ENCODE measurements around the gene MARCHF7.

The MARCHF7 gene

GRCh38 chr2:159711562-159712142 lies 654 bp upstream of the MARCHF7 start:
- peak overlapping the region; percentile 90 for H3K4me3 ChIP-seq (ENCODE audit: low read length)
- H3K9me2 ChIP-seq (replicated peaks; ENCODE audit: control insufficient read depth, low read length), result no peaks in the 10 kb centered on the region
- H3K27ac ChIP-seq (ENCODE audit: low read depth, low read length), result peak overlapping the region; percentile 80
- 0 out of 2 replicates have a peak, but pooled peaks cover 6% of the 10 kb centered on the region for H3F3A ChIP-seq (ENCODE audit: control insufficient read depth, insufficient read depth)
- TF ChIP-seq CTCF (IDR thresholded peaks at IDR 0.05; ENCODE audit: low read depth, low read length, poor library complexity, severe bottlenecking) (no peak), EZH2phosphoT487 (IDR thresholded peaks at IDR 0.05; ENCODE audit: borderline replicate concordance, low read length) (no peak)
- peaks cover 25% of the 10 kb centered on the region for H4K20me1 ChIP-seq (ENCODE audit: control insufficient read depth, insufficient read depth, low read depth, low read length)
- H3K36me3 ChIP-seq (ENCODE audit: control insufficient read depth, low read length), result peaks cover 43% of the 10 kb centered on the region
- peaks cover 45% of the 10 kb centered on the region for H3K4me1 ChIP-seq (ENCODE audit: control insufficient read depth, low read length)
- H3K79me2 ChIP-seq (ENCODE audit: control insufficient read depth, low read length), result peaks cover 50% of the 10 kb centered on the region
- no peaks in the 10 kb centered on the region for H3K9me3 ChIP-seq (ENCODE audit: control insufficient read depth, insufficient read depth, low read length)
- H3K27me3 ChIP-seq (ENCODE audit: control insufficient read depth, low read length), result no peaks in the 10 kb centered on the region
- H3K4me2 ChIP-seq (ENCODE audit: low read length), result peak overlapping the region; percentile 97

GRCh38 chr2:159712929-159713420 lies 669 bp downstream of the MARCHF7 start:
- Histone ChIP-seq H3K4me1 (ENCODE audit: control insufficient read depth, low read length) (peaks cover 57% of the 10 kb centered on the region), H3F3A (ENCODE audit: control insufficient read depth, insufficient read depth) (0 out of 2 replicates have a peak, but pooled peaks cover 6% of the 10 kb centered on the region), H3K9me2 (replicated peaks; ENCODE audit: control insufficient read depth, low read length) (no peaks in the 10 kb centered on the region), H3K27ac (ENCODE audit: low read depth, low read length) (peak overlapping the region; percentile 80), H3K9me3 (ENCODE audit: control insufficient read depth, insufficient read depth, low read length) (no peaks in the 10 kb centered on the region), H3K27me3 (ENCODE audit: control insufficient read depth, low read length) (no peaks in the 10 kb centered on the region), H4K20me1 (ENCODE audit: control insufficient read depth, insufficient read depth, low read depth, low read length) (peaks cover 33% of the 10 kb centered on the region), H3K79me2 (ENCODE audit: control insufficient read depth, low read length) (peaks cover 63% of the 10 kb centered on the region), H3K4me2 (ENCODE audit: low read length) (peak overlapping the region; percentile 97), H3K36me3 (ENCODE audit: control insufficient read depth, low read length) (peaks cover 56% of the 10 kb centered on the region), H3K4me3 (ENCODE audit: low read length) (peak overlapping the region; percentile 90)
- TF ChIP-seq CTCF (IDR thresholded peaks at IDR 0.05; ENCODE audit: low read depth, low read length, poor library complexity, severe bottlenecking) (no peak), EZH2phosphoT487 (IDR thresholded peaks at IDR 0.05; ENCODE audit: borderline replicate concordance, low read length) (no peak)

GRCh38 chr2:159713631-159714246 lies 1.4 kb downstream of the MARCHF7 start:
- H3F3A ChIP-seq (ENCODE audit: control insufficient read depth, insufficient read depth), result 0 out of 2 replicates have a peak, but pooled peaks cover 6% of the 10 kb centered on the region
- H3K9me2 ChIP-seq (replicated peaks; ENCODE audit: control insufficient read depth, low read length), result no peaks in the 10 kb centered on the region
- H3K27me3 ChIP-seq (ENCODE audit: control insufficient read depth, low read length), result no peaks in the 10 kb centered on the region
- peaks cover 33% of the 10 kb centered on the region for H4K20me1 ChIP-seq (ENCODE audit: control insufficient read depth, insufficient read depth, low read depth, low read length)
- peak overlapping the region; percentile 97 for H3K4me2 ChIP-seq (ENCODE audit: low read length)
- H3K79me2 ChIP-seq (ENCODE audit: control insufficient read depth, low read length), result peaks cover 71% of the 10 kb centered on the region
- H3K27ac ChIP-seq (ENCODE audit: low read depth, low read length), result peak overlapping the region; percentile 80
- H3K4me1 ChIP-seq (ENCODE audit: control insufficient read depth, low read length), result peaks cover 58% of the 10 kb centered on the region
- H3K36me3 ChIP-seq (ENCODE audit: control insufficient read depth, low read length), result peaks cover 64% of the 10 kb centered on the region
- no peaks in the 10 kb centered on the region for H3K9me3 ChIP-seq (ENCODE audit: control insufficient read depth, insufficient read depth, low read length)
- H3K4me3 ChIP-seq (ENCODE audit: low read length), result peak overlapping the region; percentile 90
- TF ChIP-seq CTCF (IDR thresholded peaks at IDR 0.05; ENCODE audit: low read depth, low read length, poor library complexity, severe bottlenecking) (no peak), EZH2phosphoT487 (IDR thresholded peaks at IDR 0.05; ENCODE audit: borderline replicate concordance, low read length) (no peak)
